GM18505 (cell line): ENCODE results near the gene DUSP15.

Experiments used
- ATAC-seq: cut with Tn5 transposase; IDR thresholded peaks from one replicate; pipeline ENCODE4 v1.9.1; 2021; ENCODE audit not compliant: unreplicated experiment
- POLR2A ChIP-seq: IDR thresholded peaks from 4 replicates; pipeline ENCODE4 v1.6.1; 2011; ENCODE audit warnings: borderline replicate concordance; ENCODE audit not compliant: insufficient read depth, insufficient read length; ENCODE audit errors: extremely low read depth

Gene DUSP15

DNA sequence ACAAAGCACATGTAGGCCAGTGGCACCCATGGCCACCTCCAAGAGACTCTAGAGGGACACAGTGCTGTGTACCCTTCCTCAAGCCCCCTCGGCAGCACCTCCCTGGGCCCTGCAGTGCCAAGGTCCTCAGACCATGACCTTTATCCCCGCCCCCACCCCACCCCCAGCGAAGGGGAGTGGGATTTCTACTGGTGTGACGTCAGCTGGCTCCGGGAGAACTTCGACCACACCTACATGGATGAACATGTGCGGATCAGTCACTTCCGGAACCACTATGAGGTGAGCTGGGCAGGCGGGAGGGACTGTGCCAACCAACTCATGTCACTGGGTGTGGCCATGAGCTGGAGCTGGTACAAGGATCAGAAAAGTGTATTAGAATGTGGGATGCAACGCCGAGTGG lies 38.1 kb upstream of the DUSP15 start:
- no peak for TF ChIP-seq POLR2A
- ATAC-seq, result no peak

DNA sequence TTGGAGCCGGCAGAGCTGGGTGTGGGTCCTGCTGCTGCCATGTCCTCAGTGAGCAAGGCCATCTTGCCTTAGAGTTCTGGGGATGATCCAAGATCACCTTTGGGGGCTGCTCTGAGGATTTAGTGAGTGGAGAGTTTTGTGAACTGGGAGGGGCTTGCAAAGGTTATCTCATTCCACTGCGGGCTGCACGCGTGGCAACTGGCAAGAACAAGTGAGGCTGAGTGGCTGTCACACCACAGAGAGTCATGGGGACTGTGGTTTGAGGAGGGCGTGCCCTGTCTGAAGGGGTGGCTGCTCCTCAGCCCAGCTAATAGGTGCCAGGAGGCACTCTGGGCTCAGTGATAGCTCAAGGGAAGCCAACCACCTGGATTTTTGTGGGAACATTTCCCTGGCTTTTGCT lies 37.7 kb upstream of the DUSP15 start:
- no peak for TF ChIP-seq POLR2A
- ATAC-seq, result no peak

DNA sequence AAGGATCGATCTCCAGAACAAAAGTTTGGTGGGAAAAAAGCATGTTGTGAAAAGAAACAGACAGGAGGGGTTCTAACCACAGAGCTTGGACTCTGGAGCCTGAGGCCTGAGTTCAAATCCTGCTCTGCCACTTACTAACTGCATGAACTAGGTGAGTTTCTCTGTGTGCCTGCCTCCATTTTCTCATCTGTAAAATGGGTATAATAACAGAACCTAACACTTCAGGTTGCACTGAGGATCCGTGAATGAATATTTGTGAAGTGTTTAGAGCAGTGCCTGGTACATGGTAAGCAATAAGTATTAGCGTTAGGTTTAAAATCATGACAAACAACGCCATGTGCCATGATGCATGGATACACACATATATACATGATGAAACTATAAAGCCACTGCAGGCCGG lies 36.7 kb upstream of the DUSP15 start:
- no peak for TF ChIP-seq POLR2A
- ATAC-seq, result no peak

DNA sequence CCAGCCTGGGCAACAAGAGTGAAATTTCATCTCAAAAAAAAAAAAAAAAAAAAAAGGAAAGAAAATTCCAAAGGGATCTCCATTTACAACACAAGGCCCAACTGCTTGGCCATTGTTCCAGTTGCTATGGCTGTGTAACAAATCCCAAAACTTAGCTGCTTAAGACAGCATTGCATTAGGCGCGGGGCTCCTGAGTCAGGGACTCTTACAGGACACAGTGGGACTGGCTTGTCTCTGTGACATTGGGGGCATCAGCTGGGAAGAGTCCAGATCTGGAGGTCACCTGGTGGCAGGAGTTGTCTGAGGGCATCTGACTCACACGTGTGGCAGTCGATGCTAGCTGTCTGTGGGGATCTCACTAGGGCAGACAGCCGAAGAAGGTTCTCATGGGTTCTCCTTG lies 35.7 kb upstream of the DUSP15 start:
- no peak for TF ChIP-seq POLR2A
- no peak for ATAC-seq

DNA sequence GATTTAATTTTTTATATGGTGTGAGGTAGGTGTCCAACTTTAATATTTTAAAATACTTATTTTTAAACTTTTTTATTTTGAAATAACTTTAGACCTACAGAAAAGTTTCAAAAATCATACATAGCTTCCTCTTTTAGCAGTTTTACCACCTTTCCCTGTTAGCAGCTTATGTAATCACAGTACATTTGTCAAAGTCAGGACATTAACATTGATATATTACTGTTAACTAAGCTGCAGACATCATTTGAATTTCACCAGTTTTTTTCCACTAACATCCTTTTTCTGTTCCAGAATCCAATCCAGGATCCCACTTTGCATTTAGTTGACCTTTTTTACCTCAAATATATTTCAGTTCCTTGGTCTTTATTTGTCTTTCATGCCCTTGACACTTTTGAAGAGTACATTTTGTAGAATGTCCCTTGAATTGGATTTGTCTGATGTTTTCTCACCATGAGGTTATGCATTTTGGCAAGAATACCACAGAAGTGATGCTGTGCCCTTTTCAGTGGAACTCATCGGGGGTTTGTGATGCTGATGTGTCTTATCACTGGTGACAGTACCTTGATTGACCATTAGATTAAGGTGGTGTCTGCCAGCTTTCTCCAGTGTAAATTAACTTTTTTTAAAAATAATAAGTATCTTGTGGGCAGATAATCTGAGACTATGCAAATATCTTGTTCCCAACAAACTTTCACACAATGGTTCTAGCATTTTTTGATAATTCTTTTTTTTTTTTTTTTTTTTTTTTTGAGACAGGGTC lies 33.5 kb upstream of the DUSP15 start:
- ATAC-seq, result no peak

DNA sequence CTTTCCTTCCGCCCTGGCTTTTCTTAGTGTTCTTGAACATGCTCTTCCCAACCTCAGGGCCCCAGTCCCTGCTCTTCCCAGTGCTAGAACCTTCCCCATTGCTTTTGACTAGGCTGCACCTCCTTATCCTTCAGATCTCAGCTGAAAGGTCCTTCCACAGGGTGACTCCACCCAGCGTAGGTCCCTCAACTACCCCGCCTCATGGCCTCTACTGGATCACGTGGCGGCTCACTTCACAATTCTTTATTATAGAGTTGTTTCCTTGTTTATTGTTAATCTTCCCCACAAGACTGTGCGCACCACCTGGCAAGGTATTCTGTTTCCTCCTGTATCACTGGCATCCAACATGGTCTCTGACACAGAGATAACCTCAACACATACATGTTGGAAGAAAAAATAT lies 31.3 kb upstream of the DUSP15 start:
- no peak for ATAC-seq
- no peak for TF ChIP-seq POLR2A

More for the DNA sequence above, 33.5 kb upstream of the DUSP15 start:
- TF ChIP-seq POLR2A, result no peak

DNA sequence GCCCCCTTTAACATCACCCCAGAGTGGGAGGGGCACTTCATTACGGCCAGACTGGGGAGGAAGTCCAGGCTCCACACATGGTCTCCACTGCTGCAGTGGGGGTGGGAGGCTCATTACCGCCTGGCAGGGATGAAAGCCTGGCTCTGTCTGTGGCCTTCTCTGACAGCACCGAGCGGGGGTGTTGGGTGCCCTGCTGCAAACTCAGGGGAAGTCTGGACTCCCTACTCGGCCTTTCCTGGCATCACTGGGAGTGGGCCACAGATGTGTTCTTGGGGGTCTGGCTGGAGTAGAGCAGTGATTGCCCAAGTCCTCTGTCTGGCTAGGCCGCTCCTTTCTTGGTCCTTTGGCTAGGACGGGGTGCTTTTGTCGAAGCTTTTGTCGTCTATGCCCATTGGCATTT lies 27.2 kb upstream of the DUSP15 start:
- ATAC-seq, result no peak
- no peak for TF ChIP-seq POLR2A

DNA sequence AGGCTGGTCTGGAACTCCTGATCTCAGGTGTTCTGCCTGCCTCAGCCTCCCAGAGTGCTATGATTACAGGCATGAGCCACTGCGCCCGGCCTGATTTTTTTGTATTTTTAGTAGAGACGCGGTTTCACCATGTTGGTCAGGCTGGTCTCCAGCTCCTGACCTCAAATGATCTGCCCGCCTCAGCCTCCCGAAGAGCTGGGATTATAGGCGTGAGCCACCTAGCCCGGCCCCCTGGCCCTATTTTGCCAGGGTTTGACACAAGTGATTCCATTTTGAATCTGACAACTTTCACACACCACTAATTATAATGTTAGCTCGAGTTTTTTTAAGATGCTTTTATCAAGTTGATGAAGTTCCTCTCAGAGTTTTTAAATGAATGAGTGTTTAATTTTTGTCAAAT lies 25.7 kb upstream of the DUSP15 start:
- ATAC-seq, result no peak
- TF ChIP-seq POLR2A, result no peak

DNA sequence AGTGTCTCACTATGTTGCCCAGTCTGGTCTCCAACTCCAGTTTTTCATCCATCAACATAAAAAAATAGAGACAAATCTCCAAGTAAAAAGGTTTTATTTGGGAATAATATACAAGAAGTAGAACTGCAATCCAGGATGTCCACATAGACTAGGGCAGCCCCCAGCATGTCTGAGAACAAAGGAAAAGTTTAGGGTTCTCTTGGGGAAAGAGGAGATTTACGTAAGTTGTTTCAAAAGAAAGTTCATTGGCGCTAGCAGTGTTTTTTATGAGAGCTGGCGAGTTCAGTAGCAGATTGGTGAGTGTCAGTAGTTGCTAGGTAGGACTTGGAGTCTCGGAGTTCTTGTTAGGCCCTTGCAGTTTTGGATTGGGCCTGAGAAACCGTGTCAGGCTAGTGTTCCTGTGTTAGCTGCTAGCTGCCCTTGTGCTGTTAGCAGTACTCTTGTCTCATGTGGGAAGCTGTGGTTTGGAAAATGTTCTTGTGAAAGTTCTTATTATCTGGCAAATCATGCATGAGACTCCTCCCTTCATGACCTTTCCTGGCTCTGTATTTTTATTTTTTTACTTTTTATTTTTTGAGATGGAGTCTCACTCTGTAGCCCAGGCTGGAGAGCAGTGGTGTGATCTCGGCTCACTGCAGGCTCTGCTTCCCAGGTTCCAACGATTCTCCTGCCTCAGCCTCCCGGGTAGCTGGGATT lies 24.8 kb upstream of the DUSP15 start:
- peak; percentile 54 for TF ChIP-seq POLR2A
- peak; percentile 89 for ATAC-seq

DNA sequence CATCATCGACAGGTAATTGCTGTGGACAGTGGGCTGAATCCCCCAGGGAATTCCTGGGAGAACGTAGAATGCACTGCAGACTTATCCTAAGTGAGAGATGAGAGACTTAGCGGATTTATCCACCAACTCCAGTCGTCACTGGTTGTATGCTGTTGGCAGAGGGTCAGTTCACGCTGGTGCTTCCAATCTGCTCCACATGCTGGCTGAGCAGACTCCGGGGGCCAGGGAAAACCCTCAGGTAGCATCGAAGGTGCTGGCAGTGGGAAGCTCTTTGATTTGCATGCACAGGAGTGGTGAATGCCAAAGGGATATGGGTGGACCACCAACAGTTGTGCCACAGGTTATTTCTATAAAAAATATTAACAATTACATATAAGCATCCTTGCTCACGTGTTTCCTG lies 20.3 kb upstream of the DUSP15 start:
- no peak for ATAC-seq
- no peak for TF ChIP-seq POLR2A

DNA sequence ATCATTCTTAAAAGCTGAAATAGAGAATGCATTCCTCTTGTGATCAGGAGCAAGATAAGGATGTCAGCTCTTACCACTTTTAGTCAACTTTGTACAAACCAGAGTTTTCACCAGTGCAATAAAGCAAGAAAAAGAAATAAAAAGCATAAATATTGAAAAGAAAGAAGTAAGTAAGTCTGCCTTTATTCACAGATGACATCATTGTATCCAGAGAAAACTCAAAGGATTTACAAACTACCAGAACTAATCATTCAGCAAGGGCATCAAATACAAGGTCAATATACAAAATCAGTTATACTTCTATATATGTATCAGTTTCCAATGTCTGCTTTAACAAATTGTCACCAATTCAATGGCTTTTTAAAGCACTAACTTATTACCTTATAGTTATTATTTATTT lies 13.5 kb upstream of the DUSP15 start:
- no peak for TF ChIP-seq POLR2A
- ATAC-seq, result no peak

DNA sequence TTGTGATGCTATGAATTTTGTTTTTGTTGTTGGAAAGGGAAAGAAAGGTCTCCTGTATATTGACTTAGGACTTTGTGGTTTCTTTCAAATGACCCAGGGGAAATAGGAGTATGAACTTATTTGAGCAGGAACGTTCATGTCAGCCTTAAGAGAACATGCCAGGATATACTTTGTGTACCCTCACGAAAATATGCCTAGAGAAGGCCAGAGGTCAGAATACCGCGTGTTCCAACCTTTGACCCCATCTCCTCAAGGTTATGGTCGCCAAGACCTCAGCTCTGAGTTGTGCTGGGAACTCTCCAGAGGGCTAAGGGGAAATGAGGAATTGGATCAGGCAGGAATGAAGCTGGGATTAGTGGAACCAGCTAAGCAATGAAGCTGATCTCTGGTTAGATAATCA lies 11.6 kb upstream of the DUSP15 start:
- no peak for ATAC-seq
- no peak for TF ChIP-seq POLR2A

DNA sequence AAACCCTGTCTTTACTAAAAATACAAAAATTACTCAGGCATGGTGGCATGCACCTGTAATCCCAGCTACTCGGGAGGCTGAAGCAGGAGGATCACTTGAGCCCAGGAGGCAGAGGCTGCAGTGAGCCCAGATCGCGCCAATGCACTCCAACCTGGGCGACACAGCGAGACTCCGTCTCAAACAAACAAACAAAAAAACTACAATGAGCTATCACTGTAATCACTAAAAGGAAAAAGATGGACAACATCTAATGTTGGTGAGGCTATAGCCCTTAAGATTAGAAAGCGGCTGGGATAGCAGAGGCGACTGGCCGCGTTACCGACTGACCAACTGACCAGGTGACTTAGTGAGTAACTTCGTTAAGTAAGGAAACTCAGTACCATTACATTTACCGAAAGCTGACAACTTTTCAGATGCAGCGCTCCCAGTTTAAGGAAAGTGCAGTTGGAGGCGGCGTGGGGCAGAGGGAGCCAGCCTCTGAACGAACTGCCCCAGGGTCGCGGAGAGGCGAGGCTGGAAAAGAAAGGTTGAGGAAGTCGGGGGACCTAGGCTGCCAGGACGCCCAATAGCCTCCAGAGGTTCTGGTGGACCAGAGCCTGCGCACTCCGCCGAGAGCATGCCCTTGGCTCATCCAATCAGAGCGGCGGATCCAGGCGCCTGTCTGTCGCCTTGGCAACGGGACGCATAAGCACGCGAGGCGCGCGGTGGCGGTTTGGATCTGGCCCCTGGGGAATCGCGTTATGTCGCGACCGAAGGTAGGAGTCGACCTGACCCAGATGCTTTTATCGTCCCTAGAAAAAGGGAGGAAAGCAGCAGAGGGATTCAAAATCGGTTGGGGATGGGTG lies 9.0 kb upstream of the DUSP15 start:
- peak; percentile 85 for ATAC-seq
- peak; percentile 32 for TF ChIP-seq POLR2A

DNA sequence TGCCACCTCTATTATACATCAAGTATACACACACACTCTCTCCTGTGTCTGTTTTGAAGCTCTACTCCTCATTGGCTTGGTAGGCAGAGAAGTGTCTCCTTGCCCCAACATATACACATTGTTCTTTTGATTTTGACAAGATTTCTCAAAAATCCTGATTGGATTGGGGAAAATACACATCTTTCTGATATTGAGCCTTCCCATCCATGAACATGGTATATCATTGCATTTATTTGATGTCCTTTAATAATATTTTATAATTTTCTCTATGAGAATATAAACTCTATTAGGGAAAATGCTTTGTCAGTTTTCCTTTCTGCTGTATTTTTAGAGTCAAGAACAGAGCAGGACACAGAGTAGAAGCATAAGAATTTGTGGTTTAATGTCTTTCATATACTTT lies 7.4 kb upstream of the DUSP15 start:
- no peak for TF ChIP-seq POLR2A
- no peak for ATAC-seq

DNA sequence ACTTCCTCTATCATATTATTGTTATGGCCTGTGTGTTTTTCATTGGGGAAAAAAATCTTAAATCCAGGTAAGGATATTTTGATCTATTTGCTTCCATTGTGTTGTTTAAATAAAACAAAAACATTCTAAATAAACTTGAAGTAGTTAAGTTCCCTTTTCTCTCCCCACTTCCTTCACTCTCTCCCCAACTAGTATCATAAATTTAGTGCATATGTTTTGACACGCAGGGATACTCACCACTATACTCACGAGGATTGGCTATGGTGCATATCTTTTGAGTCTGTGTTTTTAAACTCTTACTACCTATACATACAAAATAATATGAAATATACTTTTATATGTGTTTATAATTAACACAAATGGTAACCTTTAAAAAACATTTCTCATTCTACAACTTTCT lies 5.3 kb upstream of the DUSP15 start:
- TF ChIP-seq POLR2A, result no peak
- no peak for ATAC-seq

DNA sequence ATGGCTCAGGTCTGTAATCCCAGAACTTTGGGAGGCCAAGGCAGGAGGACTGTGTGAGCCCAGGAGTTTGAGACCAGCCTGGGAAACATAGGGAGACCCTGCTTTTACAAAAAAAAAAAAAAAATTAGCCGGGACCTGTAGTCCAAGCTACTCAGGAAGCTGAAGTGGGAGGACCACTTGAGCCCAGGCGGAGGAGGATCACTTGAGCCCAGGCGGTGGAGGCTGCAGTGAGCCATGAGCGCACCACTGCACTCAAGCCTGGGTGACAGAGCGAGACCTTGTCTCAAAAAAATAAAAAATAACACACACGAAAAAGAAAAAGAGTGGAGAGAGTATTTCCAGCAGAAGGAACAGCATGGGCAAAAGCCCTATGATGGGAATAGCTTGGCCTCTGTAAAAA lies 2.1 kb upstream of the DUSP15 start:
- TF ChIP-seq POLR2A, result no peak
- ATAC-seq, result no peak
